Endothelial cell of umbilical vein (primary cell): Measurements from ENCODE around the gene LBHD2.
A peak's percentile ranks its signal among the peaks of the same experiment; 100 is the strongest.

Source experiments
- CTCF ChIP-seq, 2 donors: IDR thresholded peaks; 1 replicate in 1 of 2; 2 replicates in 1 of 2; pipeline ENCODE4 v1.5.1; 2011; ENCODE audit warnings: low read length in 2 of 2, mild to moderate bottlenecking in 2 of 2, moderate library complexity in 2 of 2, control low read depth in 1 of 2, inconsistent platforms in 1 of 2, low read depth in 1 of 2; ENCODE audit not compliant: insufficient read depth in 1 of 2; ENCODE audit errors: extremely low read depth in 1 of 2
- EZH2 ChIP-seq: IDR thresholded peaks from 2 replicates; pipeline ENCODE4 v1.6.1; 2012; ENCODE audit warnings: borderline replicate concordance, low read depth, mild to moderate bottlenecking, moderate library complexity, low read length, inconsistent platforms; ENCODE audit not compliant: severe bottlenecking
- FOS ChIP-seq: IDR thresholded peaks from 2 replicates; pipeline ENCODE4 v1.6.1; 2011; ENCODE audit warnings: mild to moderate bottlenecking, low read length, moderate library complexity, borderline replicate concordance; ENCODE audit not compliant: insufficient read depth
- GATA2 ChIP-seq: IDR thresholded peaks from 2 replicates; pipeline ENCODE4 v1.7.0; 2011; ENCODE audit warnings: low read depth, mild to moderate bottlenecking, moderate library complexity, mixed read lengths, low read length; ENCODE audit not compliant: insufficient read length, insufficient read depth
- MAX ChIP-seq: IDR thresholded peaks from 2 replicates; pipeline ENCODE4 v1.6.1; 2011; ENCODE audit not compliant: insufficient read depth, insufficient read length
- MYC ChIP-seq: IDR thresholded peaks from one replicate; pipeline ENCODE4 v1.6.1; 2011; ENCODE audit warnings: mild to moderate bottlenecking, low read depth, low read length
- POLR2A ChIP-seq: IDR thresholded peaks from 2 replicates; pipeline ENCODE4 v1.6.1; 2012; ENCODE audit warnings: low read depth, mild to moderate bottlenecking, control low read depth, low read length
- POLR2AphosphoS5 ChIP-seq: IDR thresholded peaks from 2 replicates; pipeline ENCODE4 v1.6.1; 2012; ENCODE audit warnings: low read depth, mild to moderate bottlenecking, control low read depth, low read length, moderate library complexity; ENCODE audit not compliant: insufficient read depth

GRCh38 chr14:103104654-103105452 is 20.8 kb downstream of the LBHD2 start:
- TF ChIP-seq EZH2 (peak; percentile 60), CTCF (IDR thresholded peaks at IDR 0.05; ENCODE audit: extremely low read depth in 1 of 2, insufficient read depth in 1 of 2, low read depth in 1 of 2, low read length in 2 of 2) (peak; percentile 99), POLR2A (no peak), FOS (no peak), POLR2AphosphoS5 (no peak), MAX (no peak), GATA2 (no peak), MYC (no peak)
